GM18505 (cell line): ENCODE data around the gene HOXA2.

Experiments
- ATAC-seq: cut with Tn5 transposase; IDR thresholded peaks from one replicate; pipeline ENCODE4 v1.9.1; 2021; ENCODE audit not compliant: unreplicated experiment
- POLR2A ChIP-seq: IDR thresholded peaks from 4 replicates; pipeline ENCODE4 v1.6.1; 2011; ENCODE audit warnings: borderline replicate concordance; ENCODE audit not compliant: insufficient read depth, insufficient read length; ENCODE audit errors: extremely low read depth

Gene HOXA2

DNA sequence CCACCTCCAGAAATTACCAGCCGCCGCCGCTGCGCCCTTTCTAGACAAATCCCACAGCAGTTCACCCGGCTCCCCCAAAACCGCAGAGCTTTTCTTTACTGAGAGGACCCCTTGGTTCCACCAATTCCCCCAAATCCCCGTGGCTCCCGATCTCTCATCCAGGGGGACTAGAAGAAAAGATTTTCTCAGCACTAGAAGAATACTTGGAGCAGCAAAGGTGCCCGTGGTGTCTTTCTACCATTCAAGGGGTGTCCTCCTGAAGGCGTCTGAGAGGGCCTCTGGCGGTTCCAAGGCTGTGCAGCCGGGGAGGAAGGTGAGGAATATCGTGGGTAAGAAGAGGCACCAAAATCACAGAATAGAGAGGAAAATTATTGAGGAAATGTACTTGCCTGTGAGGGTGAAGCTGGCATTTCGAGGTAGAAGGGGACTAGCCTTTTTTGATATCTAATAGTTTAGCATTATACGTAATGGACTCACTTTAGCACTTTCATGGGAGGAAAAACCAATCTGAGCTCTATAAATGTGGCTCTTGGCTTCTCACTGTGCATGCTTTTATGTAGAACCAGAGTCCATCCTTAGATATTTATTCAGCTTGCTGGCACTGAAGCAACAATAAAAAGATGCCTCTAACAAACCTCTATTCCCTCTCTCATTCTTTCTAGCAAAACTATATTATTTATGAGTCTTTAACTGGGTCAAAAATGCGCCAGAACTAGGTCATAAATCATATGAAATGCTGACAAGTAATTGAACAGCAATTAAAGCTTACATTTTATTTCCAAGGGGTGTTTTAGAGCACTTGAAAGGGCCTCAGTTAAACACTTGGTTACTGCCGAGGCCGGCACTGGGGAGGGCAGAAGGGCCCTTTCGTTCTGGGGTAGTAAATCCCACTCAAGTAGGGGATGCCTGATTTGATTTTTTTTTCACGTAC lies 13.8 kb upstream of the HOXA2 start:
- ATAC-seq, result no peak
- no peak for TF ChIP-seq POLR2A

DNA sequence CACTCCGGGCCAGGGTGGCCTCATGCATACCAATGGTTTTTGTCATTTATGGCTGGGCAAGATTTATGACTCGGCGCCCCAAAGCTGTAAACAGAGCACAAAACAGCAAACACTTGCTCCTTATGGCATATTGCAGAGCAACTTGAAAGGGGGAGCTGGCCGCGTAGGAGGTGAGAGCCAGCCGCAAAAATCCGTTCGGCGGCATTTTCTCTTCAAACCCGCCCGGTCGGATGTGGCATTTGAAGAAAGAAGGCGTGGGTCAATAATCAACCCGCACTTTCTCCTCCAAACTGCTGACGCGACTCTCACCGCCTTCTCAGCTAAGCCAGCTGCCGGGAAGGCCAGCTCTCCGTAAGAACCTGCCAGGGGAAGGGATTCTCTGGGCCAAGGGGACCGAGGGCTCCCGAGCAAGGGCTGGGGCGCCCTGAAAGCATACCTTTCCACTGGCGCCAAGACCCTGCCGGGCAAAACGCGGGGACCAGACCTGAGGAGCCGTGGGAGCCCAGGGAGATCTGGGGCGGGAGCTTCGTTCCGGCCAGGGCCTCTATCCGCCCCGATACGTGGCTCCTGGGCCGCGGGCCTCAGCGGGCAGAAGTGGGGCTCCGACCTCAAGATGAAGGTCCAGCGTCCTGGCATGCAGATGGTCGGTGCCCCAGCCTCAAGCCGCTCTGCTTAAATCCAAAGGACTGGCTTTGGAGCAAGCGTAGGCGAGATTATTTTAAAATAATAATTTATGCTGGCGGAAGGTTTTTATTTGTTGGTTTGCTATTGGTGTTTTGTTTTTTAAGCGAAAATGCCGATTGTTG lies 12.9 kb upstream of the HOXA2 start:
- TF ChIP-seq POLR2A, result no peak
- no peak for ATAC-seq

DNA sequence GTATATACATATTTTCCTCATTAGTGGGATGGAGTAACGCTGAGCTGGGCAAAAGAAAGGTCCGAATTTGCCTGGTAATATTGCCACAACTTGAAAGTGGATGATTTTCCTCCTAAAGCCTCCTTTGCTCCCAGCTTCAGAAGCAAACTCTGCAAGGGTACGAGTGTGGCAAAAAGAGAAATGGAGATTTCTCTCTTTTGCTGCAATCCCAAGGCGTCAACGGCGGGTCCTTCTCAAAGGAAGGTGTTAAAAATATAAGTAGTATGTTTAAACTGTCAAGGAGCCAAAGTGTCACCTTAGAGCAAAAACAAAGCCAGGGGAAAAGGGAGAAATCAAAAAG lies 12.4 kb upstream of the HOXA2 start:
- no peak for TF ChIP-seq POLR2A
- no peak for ATAC-seq

DNA sequence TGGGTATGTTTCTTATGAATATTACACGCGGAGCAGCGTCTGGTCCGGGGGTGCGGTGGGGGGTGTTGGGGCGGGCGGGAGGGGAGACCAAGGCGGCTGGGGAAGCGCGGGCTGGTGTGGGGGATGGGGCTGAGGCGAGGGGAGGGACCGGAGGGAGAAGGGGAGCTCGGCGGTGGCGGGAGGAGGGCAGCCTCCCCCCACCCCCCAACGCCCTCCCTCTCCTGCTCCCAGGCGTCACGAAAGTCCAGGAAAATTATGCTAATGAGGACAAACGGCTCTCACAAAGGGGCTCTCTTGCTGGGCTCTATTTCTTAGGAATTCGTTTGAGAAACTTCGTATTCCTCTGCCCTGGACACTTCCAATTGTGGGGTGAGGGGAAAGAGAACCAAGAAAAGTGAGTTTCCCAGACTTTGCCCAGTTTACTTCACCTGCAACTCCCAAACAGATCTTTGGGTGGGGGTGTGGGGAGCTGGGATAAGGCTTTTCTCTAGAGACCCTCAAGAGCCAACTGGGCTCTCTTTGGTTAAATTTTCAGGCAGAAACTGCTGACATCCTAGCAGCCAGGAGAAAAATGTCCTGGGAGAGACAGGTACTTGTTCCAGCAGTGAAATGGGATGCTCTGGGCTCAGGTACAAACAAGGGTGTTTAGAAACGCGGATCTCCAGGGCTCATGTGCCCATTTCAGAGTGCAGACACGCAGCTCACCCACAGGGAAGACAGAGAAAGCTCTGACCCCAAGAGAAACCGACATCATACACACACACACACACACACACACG lies 11.7 kb upstream of the HOXA2 start:
- TF ChIP-seq POLR2A, result no peak
- ATAC-seq, result no peak

DNA sequence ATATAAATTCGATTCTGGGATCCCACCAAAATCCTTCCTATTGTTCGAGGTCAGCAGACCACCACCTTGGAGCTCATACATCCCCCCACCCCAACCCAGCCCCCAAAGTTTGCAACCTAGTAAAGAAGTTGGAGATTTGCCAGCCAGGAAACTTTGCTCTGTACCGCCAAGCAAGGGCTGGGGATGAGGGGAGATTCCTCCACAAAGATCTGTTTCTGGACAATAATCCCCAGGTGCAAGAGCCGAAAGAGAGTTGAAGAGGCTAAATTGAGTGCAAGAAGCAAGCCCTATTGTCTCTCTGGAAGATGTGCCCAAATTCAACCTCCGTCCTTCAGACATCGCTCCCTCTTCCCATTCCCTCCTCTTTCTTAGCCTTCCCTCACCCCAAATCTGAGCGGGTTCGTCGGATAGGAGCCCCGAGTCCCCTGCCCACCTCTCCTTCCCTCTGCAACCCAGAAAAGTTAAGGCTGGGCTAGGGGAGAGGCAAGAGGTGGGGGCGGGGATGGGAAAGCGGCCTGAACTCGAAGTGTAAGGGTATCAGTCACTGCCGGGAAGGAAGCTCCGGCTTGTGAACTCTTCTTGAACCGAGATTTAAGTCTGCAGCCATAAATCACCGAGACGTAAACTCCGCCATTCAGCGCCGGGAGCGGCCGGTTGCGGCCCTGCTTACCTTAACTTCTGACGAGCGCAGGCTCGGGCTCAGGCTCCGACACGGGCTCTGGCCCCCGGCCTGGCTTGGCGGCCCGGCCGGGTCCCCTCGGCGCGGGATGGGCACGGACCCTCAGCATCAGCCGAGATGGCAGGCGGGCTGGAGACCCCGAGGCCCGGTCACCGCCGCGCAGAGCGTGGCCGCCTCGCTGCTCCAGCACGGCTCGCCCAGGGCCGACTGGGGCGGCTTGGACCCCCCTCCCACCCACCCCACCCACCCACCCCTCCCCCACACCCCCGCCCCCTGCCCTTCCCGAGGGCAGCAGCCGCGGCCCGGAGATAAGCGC lies 10.8 kb upstream of the HOXA2 start:
- no peak for ATAC-seq
- TF ChIP-seq POLR2A, result no peak

DNA sequence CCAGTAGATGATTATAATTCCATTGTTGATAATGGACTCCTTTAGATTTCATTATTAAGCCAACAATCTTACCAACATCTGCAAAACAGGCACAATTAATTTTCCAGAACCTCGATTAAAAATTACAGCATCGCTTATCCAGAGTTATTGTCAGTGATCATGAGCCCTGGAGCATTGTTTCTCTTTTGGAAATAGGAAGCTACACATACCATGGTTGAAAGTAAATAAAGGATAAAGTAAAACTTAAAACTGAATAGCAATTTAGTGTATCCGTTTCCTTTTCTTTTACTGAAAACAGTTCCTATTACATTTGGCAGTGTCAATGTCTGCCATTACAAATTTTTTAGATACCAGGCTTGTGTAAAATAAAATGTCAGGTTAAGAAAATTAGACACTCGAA lies 9.9 kb upstream of the HOXA2 start:
- TF ChIP-seq POLR2A, result no peak

DNA sequence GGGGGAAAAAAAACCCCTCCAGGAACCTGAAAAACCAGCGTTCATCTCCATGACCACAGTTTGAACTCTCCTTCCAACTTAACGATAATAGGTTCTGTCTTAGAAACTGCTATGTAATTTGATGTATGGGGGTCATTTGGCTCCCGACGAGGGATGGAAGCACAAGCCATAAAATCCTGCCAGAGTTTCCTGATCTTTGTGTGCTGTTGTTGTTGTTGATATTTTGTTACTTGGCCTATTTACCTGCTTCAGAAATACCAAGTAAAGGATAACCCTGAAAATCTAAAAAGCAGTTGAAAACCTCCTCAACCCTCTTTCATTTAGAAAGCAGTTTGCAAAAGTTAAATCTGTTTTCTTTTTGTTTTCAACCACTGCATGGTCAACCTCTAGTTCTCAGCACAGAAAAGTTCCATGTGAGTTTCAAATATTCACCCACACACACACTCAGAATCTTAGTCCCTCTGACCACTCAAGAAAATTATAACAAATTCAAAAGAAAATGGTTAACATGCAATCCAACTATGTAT lies 9.3 kb upstream of the HOXA2 start:
- TF ChIP-seq POLR2A, result no peak
- ATAC-seq, result no peak

More for the DNA sequence above, 9.9 kb upstream of the HOXA2 start:
- no peak for ATAC-seq

DNA sequence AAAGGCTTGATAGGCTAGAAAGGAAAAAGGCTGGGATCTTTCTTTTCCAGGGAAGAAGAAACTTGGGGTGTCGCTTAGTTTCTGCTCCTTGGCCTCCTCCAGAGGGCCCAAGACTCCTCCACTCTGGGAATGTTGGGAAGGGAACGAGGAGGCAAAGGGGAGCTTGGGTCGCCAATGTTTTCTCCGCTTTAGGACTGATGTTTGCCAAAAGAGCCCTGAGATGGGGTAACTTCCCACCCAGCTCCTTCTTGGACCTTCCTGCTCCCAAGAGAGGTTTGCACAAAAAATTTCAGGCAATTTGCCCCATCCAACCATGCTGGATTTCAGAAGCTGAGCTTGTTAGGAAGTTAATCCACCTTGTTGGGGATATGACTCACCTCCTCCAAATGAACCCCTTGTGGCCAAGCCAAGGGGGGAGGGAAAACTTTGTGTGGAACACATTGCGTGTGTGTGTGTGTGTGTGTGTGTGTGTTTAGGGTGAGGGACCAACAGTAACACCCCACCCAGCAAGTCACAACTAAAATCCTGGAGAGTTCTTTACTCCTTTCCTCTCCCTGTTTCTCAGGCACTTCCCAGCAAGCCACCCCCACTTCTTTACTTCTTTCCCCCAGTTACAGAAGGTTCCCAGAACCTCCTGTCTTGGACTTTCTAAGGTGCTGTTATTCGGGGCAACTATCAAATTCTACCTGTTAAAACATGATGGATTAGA lies 8.7 kb upstream of the HOXA2 start:
- no peak for ATAC-seq
- no peak for TF ChIP-seq POLR2A

DNA sequence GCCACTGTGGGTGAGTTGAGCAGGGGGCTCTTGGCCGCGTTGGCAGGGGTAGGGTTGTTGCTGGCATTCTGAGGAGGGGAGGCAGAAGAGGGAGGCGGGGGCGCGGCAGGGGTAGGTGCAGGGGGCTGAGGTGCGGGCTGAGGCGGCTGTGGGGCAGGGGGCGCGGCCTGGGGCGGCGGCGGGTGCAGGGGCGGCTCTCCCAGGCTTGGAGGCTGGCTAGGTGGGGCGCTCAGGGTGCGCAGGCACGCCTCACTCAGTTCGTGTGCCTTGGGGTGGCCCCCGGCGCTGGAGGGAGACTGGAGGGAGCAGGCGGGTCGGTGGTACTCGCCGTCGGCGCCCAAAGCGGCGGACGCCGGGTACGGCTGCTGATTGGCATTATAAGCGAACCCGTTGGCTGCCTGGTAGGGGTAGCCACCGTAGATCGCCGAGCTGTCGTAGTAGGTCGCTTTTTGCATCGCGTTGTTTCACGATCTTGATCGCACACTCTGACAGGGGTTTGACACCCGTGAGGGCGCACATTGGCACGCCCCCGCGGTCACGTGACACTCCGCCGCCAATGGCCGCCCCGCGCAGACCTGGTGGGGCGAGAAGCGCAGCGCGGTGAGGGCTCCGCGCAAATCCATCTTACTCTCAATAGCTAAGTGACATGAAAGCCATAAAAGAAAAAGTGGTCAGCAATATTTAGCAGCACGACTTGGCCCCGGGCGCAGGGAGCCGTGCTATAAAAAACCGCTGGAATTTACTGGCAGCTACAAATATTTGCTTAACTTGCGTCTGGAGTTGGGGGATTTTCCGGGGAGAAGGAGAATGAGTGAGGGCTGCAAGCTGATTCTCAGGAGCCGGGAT lies 7.9 kb upstream of the HOXA2 start:
- TF ChIP-seq POLR2A, result no peak
- no peak for ATAC-seq

DNA sequence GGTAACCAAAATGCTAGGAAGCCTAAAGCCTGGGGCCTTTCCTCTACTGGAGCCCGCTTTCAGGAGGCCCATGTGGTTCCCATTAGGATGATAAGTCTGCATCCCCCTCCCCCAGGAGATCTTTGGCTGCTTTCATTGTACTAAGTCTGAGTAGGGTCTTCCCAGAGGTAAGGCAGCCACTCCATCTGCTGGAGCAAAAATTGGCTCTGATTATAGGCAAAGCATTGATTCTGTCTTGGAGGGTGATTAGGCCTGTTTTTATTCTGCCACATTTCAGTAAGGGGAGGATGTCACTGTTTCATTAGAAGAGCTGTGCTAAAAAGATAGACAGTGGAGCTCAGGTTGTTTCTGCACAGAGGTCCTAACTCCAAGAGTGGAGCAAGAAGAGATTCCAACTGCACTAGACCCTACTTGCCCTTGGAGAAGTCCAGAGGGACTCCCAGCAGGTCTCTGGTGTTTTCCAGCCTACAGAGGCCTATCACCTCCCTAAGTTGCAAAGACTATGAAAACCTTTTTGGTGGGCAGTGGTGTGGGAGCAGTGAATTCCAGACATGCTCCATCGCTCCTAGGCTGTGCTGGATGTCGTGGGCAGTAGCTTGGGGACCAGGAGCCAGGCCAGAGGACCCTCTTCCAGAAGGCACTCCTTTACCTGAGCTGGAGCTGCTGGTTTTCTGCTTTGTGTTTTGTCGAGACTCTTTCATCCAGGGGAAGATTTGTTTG lies 7.1 kb upstream of the HOXA2 start:
- no peak for TF ChIP-seq POLR2A
- ATAC-seq, result no peak
